ENCODE data around the gene GFY. TPM values are rescaled to one million over a fixed set of nuclear protein-coding genes. Genes with fewer than 3 reads are reported as not detected.

GFY gene
- total RNA-seq, 4 donors from 2014 or later, result not detected

DNA sequence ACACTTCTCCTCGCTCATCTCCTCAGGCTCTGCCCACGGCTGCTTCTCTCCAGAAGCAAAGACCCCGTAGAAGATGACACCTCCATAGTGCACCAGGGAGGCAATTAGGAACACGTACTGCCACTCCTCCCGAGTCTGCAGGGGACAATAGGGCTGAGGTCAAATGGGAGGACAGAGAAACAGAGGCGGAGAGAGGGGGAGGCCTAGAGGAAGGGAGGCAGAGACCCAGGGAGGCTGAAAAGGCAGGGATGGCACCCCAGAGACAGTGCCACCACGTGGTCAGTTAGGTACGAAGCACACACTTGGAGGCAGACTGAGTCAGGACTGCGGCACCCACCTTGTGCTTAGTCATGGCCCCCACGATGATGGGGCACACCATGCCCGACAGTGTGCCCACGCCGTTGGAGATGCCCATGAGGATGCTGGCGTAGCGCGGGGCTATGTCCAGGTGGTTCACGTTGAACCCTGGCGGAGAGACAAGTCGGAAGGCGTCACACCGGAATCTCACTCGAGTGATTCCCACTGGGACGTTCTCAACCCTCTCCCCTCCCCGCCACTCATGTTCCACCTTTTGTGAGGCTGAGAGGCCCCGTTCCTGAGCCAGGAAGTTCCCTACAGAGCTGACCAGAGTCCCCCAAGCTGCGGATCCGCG is 5.6 kb downstream of the GFY start:
- H3K4me3 ChIP-seq, result no peak overlapping the region
- no peak for TF ChIP-seq EP300 (IDR thresholded peaks at IDR 0.05)
- TF ChIP-seq POLR2A (IDR thresholded peaks at IDR 0.05), result no peak
- TF ChIP-seq, protein P1, sequence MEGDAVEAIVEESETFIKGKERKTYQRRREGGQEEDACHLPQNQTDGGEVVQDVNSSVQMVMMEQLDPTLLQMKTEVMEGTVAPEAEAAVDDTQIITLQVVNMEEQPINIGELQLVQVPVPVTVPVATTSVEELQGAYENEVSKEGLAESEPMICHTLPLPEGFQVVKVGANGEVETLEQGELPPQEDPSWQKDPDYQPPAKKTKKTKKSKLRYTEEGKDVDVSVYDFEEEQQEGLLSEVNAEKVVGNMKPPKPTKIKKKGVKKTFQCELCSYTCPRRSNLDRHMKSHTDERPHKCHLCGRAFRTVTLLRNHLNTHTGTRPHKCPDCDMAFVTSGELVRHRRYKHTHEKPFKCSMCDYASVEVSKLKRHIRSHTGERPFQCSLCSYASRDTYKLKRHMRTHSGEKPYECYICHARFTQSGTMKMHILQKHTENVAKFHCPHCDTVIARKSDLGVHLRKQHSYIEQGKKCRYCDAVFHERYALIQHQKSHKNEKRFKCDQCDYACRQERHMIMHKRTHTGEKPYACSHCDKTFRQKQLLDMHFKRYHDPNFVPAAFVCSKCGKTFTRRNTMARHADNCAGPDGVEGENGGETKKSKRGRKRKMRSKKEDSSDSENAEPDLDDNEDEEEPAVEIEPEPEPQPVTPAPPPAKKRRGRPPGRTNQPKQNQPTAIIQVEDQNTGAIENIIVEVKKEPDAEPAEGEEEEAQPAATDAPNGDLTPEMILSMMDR (IDR thresholded peaks at IDR 0.05), result no peak
- no peaks in the 10 kb centered on the region for H3K9me3 ChIP-seq
- no peak for DNase-seq (ENCODE audit: low spot score in 2 of 2)
- peaks cover 5 to 100% of the 10 kb centered on the region in 2 donors for H3K27me3 ChIP-seq
- no peak overlapping the region for H3K27ac ChIP-seq
- peaks cover 0 to 20% (median 4%) of the 10 kb centered on the region in 4 donors for H3K4me1 ChIP-seq
- WGBS, 2 donors, result 66 to 71% methylated on average over 25 to 26 of the region's 28 CpGs
- peaks cover 0 to 4% (median 0%) of the 10 kb centered on the region in 3 donors for H3K36me3 ChIP-seq

DNA sequence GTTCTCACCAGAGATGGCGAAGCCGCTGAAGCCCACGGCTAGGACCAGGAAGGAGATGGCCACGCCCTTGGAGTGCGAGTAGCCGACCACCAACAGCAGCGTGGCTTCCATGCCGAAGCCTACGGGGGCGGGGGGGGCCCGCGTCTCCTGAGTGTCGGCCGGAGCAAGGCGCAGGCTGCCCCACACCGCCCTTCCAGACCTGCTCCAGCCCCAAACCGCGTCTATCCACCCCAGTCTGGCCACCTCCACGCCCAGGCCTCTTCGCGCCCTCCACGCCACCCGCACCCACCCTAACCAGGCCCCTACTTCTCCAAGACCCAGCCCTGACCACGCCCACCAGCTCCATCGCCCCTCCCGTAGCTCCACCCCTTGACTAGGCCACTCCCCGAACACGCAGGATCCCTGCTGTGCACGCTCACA is 6.2 kb downstream of the GFY start:
- no peak overlapping the region for H3K27ac ChIP-seq
- H3K36me3 ChIP-seq, result peaks cover 0 to 4% (median 0%) of the 10 kb centered on the region in 3 donors
- peaks cover 0 to 15% (median 4%) of the 10 kb centered on the region in 4 donors for H3K4me1 ChIP-seq
- no peak overlapping the region for H3K4me3 ChIP-seq
- 61 to 70% methylated on average over 24 to 29 of the region's 29 CpGs for WGBS, 2 donors
- H3K27me3 ChIP-seq, result peaks cover 5 to 100% of the 10 kb centered on the region in 2 donors
- H3K9me3 ChIP-seq, result no peaks in the 10 kb centered on the region
- DNase-seq (ENCODE audit: low spot score in 2 of 2), result no peak
- TF ChIP-seq POLR2A (IDR thresholded peaks at IDR 0.05) (no peak), EP300 (IDR thresholded peaks at IDR 0.05) (no peak)
- TF ChIP-seq, protein P1 (IDR thresholded peaks at IDR 0.05), result no peak

DNA sequence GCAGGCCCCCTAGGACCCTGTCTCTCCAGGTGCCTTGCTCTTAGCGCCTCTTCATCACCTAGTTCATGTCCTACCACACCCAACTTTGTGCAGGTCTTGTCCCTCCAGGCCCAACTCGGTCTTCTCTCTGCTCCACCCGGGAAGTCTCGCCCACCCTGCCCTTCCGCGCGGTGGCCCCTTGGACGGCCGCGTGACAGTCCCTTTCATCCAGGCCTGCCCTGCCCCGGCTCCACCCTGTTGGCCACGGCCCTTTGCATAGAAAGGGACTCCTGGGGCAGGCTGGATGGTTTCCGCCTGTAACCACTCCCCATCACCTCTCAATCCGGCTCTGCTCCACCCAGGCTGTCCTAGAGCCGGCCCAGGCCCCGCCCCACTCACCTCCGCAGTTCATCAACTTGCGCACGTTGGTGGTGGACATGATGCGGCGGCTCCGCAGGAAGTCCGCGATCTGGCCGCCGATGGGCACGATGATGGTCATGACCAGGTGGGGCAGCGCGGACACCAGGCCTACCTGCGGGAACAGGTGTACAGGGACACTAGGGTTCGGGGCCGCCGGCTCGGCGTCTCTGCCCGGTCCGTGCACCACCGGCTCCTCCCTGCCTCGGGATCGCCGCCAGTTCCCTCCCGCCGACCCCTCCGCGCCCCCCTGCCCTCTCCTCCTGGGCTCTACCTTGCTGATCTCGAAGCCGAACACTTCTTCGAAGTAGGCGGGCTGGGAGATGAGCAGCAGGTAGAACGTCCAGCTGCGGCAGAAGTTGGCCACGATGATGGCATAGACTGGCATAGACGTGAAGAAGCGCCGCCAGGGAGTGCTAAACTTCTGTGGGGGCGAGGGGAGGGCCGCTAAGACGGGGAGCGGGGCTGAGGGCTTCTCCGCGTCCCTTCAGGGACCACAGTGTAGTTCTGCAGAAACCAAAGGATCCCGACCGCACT is 7.2 kb downstream of the GFY start:
- WGBS, 2 donors, result 29 to 34% methylated on average over 48 to 49 of the region's 63 CpGs
- DNase-seq (ENCODE audit: low spot score in 2 of 2), result no peak
- no peak overlapping the region for H3K4me3 ChIP-seq
- TF ChIP-seq EP300 (IDR thresholded peaks at IDR 0.05), result no peak
- no peak for TF ChIP-seq POLR2A (IDR thresholded peaks at IDR 0.05)
- TF ChIP-seq, protein P1 (IDR thresholded peaks at IDR 0.05), result no peak
- H3K4me1 ChIP-seq, result peaks cover 0 to 15% (median 4%) of the 10 kb centered on the region in 4 donors
- peaks cover 4 to 100% of the 10 kb centered on the region in 2 donors for H3K27me3 ChIP-seq
- H3K36me3 ChIP-seq, result peaks cover 0 to 4% (median 0%) of the 10 kb centered on the region in 3 donors
- H3K9me3 ChIP-seq, result no peaks in the 10 kb centered on the region
- H3K27ac ChIP-seq, result no peak overlapping the region

- no peaks in the 10 kb centered on the region for H3K9me3 ChIP-seq
- no peak for TF ChIP-seq EP300 (IDR thresholded peaks at IDR 0.05)
- TF ChIP-seq POLR2A (IDR thresholded peaks at IDR 0.05), result no peak
- TF ChIP-seq, protein P1 (IDR thresholded peaks at IDR 0.05), result no peak
- 44 to 54% methylated on average over 29 to 31 of the region's 31 CpGs for WGBS, 2 donors
- no peak for DNase-seq (ENCODE audit: low spot score in 2 of 2)
- no peak overlapping the region for H3K27ac ChIP-seq
- H3K27me3 ChIP-seq, result peaks cover 0 to 100% of the 10 kb centered on the region in 2 donors
- H3K36me3 ChIP-seq, result peaks cover 0 to 4% (median 0%) of the 10 kb centered on the region in 3 donors
- H3K4me1 ChIP-seq, result peaks cover 0 to 7% (median 1%) of the 10 kb centered on the region in 4 donors
- H3K4me3 ChIP-seq, result no peak overlapping the region
These were observed 8.2 kb downstream of the GFY start for GRCh38 chr19:49433240-49433901.

Measured in tibial nerve (tissue), 4 donors.